SK-N-MC (cell line): ENCODE results near the gene TMUB1.

Experiments used
- EZH2 ChIP-seq: fragments of 200-600 bp; sonication (generic); IDR thresholded peaks from one replicate; pipeline ENCODE4 v1.6.1; 2017; ENCODE audit warnings: antibody characterized with exemption
- FOXP2 ChIP-seq: optimal IDR thresholded peaks from 2 replicates; pipeline ENCODE3; 2011; ENCODE audit warnings: mild to moderate bottlenecking, moderate library complexity; ENCODE audit not compliant: insufficient read depth; ENCODE audit errors: extremely low read length, control extremely low read depth
- POLR2AphosphoS5 ChIP-seq: IDR thresholded peaks from 2 replicates; pipeline ENCODE4 v1.6.1; 2012; ENCODE audit warnings: mild to moderate bottlenecking, low read depth, low read length, borderline replicate concordance

DNA sequence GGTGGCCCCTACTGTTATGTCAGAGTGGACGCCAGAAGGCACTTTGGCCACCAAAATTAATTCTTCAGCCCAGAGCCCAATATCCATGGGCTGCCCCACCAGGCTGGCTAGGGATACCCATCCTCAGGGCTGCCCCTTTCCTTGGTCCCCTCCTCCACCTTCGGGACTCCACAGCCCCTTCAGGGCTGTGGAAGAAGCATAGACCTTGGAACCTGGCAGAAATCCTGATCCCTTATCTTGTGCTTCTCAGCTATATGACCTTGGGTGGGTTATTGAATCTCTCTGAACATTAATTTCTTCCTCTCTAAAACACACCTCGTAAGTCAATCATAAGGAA, 499 bp upstream of the TMUB1 start:
- TF ChIP-seq POLR2AphosphoS5 (no peak), FOXP2 (no peak), EZH2 (no peak)
